ENCODE results near the gene PCBP4.
A peak's percentile ranks its signal among the peaks of the same experiment; 100 is the strongest.

Gene PCBP4

DNA sequence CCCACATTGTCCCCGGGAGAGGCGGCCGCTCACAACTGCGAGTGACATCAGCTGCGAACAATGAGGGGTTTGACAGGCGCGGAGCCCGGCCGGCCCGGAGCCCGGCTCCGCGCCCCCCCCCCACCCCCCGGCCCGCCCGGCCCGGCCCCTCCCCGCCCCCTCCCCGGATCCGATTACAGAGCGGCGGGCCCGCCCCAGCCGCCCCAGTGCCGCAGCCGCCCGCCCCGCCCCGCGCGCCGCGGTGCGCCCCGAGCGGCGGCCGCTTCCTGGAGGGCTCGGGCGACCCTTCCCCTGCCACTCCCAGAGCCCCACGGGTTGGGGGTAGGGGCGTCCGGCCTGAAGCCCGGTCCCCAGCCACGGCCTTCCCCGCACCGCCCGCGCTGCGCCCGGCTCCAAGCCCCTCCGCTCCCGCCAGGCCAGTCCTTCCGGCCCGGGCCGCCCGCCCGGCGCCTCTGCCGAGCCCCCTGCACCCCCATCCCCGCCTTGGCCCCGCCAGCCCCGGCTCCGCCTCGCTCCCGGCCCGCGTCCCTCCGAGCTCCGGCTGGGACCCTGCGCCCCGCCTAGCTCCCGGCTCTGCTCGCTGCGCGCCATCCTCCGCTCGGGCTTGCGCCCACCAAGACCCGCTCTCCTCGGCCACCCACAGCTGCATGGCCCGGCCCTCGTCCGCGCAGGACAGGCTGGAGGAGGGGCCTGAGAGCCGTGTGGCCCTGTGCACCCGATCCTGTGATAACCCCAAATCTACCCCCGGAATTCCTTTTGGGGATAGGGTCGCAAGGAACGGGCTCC, at the start of gene PCBP4:
Gene PCBP4 (minus strand): TSS at position 71 of the 786 bp plus-strand sequence. CDS start 6,214 bp downstream, outside the sequence.
- DNase-seq = peak; percentile 51

DNA sequence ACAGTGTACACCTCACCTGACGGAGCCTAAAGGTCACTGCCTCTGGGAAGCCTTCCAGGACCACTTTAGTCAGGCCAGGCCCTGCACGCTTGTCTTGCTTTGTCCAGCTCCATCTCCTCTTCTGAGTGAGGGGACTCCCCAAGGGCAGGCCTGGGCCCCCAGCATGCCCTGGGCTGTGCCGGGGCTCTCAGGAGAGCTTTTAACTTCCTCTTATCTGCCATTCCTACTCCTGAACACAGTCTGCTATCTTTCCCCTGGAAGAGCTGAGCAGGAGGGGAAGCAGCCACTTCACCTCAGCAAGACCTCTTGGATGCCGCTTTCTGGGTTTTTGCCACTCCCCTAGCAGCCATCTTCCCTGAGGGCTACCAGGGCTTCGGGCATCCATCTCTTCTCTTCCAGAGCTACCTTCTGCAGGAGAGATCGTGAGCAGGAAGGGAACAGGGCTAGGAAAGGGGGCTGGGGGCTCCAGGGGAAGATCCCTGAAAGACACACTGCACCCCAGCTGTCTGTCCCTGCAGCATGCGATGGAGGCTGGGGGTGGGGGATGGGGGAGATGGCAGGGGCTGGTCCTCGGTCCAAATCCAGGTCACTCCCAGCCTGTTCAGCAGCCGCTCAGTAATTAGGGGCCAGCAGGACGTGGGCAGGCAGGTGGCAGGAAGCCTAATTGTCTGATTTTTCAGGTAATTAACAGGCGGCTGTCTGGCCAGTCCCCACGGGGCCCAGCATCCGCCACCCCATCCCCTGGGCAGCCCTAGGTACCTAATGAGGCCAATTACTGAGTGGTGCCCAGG, 48.4 kb upstream of the PCBP4 start:
- DNase-seq = no peak

DNA sequence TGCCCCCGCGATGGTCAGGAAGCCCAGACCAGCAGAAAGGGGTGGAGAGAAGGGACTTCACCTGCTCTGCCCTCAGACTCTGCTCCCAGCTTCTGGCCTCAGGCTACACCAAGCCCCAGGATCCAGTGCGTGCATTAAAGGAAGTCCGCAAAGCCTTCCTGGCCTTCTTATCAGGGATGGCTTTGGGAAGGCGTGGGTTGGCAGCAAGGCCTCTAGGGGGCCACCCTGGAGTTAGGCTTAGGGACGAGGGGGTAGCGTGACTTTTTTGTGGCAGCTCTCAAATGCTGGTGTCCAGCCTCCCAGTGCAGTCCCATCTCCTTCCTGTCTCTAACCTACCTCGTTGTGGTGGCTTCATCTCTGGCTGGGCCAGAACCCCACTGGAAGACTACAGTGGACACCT, 47.4 kb upstream of the PCBP4 start:
- peak; percentile 55 for DNase-seq

GRCh38 chr3:52013802-52014598, 46.7 kb upstream of the PCBP4 start:
- DNase-seq = no peak

- no peak for DNase-seq
Measured at GRCh38 chr3:52012699-52013098, 45.4 kb upstream of the PCBP4 start.

- DNase-seq = no peak
Measured at GRCh38 chr3:52010431-52010830, 43.2 kb upstream of the PCBP4 start.

- DNase-seq = no peak
Measured at GRCh38 chr3:52007291-52007690, 40.0 kb upstream of the PCBP4 start.

DNA sequence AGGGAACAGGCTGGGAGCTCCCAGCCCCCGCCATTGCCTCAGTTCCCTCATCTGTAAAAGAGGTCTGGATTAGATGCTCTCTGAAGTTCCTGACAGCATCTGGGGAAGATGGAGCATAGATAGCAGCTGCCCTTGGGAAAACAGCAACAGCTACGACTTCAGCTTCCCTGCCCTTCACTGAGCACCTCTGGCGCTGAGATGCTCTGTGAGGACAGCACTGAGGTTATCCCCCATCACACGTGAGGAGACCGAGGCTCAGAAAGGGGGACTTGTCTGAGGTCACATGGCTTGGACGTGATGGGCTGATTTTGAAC, 39.5 kb upstream of the PCBP4 start:
- no peak for DNase-seq

DNA sequence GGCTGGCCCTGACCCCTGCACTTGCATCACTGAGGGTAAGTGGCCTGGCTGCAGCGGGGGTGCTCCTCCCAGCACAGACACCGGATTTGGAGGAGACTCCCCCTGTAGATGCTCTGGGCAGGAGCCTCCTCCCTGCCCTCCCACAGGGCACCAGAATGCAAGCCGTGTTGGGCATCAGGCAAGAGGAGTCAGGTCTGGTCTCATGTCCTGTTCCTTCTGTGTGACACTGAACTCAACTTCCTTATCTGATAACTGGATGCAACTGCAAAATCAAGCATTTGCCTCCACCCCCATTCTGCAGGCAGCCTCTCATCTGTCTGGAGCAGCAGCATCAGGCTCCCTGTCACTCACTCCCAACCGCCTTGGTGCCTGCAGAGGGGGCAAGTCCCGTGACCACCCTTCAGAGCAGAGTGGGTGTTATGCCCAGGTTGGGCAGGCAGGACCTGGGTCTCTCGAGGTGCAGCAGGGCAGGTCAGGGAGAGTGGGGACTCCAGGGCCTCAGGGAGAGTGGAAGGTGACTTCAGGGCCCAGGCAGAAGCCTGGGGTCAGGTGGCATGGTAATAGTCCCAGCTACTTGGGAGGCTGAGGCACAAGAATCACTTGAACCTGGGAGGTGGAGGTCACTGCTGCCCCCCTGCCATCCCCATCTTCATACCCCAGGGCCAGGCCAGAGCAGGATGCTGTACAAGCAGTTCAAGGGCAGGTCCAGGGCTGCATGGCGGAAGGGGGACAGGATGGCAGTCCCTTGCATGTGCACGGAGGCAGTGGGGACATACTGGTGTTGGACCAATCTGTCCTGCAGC, 39.0 kb upstream of the PCBP4 start:
- peak; percentile 61 for DNase-seq

DNA sequence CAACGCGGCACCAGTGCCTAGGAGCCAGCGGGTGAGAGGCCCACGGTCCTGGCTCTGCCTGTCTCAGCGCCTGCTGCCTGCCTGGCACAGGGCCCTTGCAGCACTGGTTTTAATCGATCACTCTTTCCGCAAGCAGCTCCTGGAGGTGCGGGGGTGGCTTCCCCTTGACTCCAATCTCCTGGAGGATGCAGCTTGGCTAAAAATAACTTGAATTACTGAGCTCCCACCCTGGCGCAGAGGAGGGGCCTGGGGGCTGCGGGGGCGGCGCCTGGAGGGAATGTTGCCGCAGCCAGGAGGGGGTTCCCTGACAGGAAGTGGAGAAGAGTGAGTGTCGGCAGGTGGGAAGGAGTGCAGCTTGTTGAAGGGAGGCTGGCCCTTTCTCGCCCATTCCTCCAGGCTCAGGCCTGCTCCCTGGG, 38.3 kb upstream of the PCBP4 start:
- DNase-seq = no peak

GRCh38 chr3:52004906-52005395, 37.7 kb upstream of the PCBP4 start:
- no peak for DNase-seq

GRCh38 chr3:52004163-52004787, 37.0 kb upstream of the PCBP4 start:
- DNase-seq = peak; percentile 38

DNA sequence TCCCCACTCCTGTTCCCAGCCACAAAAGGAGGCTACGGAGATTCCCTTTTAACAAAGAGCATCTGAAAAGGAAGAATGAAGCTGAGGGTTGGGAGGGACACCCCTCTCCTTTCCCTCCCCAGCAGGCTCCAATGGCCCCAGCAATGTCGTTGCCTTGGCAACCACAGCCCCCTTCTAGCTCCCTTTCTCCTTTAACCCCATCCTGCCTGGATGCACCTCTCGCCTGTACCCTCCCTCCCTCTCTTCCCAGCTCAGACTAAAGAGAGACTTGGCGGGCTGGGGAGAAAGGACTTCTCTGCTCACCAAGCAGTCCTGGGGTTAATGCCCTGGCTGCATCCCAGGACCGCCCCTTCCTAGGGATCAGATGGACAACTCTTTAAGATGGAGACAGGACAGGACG, 35.5 kb upstream of the PCBP4 start:
- DNase-seq = no peak

GRCh38 chr3:52001443-52001974, 34.3 kb upstream of the PCBP4 start:
- peak; percentile 86 for DNase-seq

DNA sequence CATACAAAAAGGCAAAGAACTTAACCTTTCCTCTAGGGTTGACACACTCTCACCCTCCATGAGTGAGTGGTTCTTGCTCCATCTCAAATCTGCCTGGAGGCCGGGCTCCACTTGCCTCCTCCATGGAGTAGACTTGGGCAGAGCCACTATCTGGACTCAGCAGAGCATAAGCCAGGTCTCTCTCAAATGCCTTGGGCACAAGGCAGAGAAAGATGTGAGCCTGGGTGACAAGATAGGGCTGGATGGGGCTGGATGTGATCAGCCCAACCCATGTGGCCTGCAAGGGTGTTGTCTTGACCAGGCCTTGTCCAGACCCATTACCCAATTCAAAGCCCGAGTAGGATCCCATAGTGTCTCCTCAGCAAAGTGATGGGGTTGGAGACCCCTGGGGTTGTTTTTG, 32.6 kb upstream of the PCBP4 start:
- peak; percentile 85 for DNase-seq

- no peak for DNase-seq
Measured at GRCh38 chr3:51998774-51999173, 31.5 kb upstream of the PCBP4 start.

DNA sequence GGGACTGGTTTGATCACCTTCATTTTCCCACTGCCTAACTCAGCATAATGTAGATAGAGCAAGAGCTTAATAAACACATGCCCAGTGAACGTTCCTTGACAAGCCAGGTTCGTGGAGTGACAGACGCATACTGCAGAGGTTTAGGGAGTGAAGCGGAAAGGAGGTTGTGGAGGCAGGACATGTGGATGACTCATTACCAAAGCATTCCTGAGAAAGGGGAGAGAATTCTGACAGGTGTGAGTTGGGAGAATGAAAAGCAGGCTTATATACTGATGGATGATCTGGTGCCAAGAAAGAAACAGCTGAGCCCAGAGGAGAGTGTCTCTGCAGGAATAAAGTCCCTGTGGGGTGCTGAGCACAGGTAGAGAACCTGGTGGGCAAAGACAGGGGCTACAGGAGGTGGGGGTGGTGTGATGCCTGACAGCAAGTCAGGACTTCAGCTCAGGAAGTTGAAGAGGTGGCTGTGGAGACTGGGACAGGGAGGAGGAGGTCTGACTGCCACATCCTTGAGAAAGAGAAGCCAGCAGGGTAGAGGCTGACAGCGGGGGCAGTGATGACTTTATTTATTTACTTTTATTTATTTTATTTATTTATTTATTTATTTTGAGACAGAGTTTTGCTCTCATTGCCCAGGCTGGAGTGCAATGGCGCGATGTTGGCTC, 30.8 kb upstream of the PCBP4 start:
- DNase-seq = no peak

DNA sequence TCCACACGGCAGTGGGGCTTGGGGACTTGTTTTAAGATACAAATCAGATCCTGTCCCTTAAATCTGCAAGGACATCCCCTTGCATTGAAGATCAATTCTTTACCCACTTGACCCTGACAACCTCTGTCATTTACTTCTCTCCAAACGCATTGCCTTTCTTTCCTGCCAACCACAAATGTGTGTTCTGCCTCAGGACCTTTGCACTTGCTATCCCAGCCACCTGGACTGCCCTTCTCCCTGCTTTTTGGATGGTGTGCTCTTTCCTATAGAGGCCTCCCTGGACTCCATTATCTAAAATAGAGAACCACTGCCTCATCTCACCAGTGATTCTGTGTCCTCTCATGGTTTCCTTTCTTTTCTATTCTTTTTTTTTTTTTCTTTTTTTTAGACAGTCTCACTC, 29.9 kb upstream of the PCBP4 start:
- DNase-seq = no peak

- peak; percentile 98 for DNase-seq
Measured at GRCh38 chr3:51995346-51996163, 28.3 kb upstream of the PCBP4 start, which contains the start of gene RPL29. RPL29 (minus strand) TSS chr3:51995895; CDS start chr3:51995461, 434 bp downstream.

DNA sequence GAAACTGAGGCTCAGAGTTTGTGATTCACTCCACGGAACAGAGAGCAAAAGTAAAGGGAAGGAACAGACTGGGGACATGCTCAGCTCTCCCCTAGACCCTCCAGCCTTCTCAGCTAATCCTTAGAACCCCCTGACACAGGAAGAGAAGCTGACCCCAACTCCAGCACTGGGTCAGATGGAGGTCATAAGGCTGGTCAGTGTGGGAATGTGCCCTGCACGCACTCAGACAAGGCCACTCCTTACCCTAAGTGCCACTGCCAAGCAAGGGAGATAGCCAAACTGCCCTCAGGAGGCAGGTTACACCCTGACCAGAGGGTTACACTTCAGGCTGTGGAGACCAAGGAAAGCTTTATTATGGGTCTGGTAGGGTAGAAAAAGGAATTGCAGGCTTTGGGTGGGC, 27.3 kb upstream of the PCBP4 start:
- no peak for DNase-seq

Data from hematopoietic multipotent progenitor cell treated with erythropoietin and hydrocortisone succinate and interleukin-3 and kit ligand, for 6 days (in vitro differentiated cells).